ENCODE results near the gene ZNF467. TPM values are rescaled to one million over a fixed set of nuclear protein-coding genes. Genes with fewer than 3 reads are reported as not detected.

ZNF467 gene
- polyA plus RNA-seq, 5 donors: 17.8 to 38.1 (median 29.0) TPM

- DNase-seq: no peak
Measured at GRCh38 chr7:149772241-149772955, 990 bp downstream of the ZNF467 start.

DNA sequence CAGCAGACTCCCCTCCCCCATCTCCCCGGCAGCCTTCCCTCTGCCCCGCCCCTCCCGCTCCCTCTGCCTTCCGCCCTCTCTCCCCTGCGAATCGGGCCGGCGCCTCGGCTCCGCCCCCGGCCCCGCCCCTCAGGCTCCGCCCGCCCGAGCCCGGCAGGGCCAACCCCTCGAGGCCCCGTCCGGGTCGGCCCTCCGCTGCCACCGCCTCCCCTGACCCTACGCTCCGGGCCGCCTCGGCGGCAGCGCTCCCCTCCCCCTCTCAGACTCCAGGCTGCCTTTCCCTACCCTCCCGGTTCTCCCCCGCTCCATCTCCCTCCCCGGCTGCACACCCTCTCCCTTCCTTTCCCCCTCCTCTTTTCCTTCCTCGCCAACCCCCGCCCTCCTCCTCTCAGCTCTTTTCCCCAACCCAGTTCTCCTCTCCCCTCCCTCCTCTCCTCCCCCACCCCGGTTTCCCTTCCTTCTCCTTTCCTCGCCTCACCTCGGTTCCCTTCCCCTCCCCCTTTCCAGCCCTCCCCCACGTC lies 1.6 kb downstream of the ZNF467 start:
- peak; percentile 97 to 98 for DNase-seq

- DNase-seq: no peak
Measured at GRCh38 chr7:149770728-149771636, 2.4 kb downstream of the ZNF467 start.

DNA sequence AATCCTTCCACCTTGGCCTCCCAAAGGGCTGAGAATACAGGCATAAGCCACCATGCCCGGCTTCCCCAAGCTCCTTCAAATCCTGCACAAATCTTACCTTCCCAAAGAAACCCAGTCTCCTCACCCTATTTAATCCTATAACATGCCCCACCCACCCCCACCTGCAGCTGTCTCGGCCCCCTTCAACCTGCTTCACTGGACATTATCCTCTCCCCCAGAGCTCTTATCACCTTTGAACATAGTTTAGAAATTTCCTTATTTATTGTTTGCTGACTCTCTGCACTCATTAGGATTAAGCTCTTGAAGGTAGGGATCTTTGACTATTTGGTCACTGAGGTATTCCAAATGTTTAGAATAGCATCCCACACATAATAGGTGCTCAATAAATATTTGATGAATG lies 3.5 kb downstream of the ZNF467 start:
- no peak for DNase-seq

DNA sequence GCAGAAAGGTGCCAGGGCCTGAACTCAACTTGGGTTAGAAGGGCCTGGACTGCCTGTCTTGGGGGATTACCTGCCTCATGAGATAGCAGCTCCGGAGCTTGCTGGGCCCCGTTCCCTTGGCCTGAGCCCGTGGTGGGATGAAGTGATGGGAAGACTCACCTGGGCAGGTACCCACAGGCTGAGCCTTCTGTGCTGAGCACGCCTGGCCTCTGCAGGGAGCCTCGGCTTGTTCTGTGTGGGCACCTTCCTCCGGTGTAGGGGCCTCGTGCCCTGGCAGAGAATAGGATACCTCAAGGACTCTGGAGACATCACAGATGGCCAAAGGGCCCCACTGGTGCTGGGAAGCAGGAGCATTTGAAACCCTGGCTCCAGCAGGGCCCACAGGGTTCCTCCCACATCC lies 4.5 kb downstream of the ZNF467 start:
- DNase-seq: no peak

- no peak for DNase-seq
Measured at GRCh38 chr7:149767068-149767467, 6.3 kb downstream of the ZNF467 start.

- no peak for DNase-seq
Measured at GRCh38 chr7:149766135-149766675, 7.2 kb downstream of the ZNF467 start.

DNA sequence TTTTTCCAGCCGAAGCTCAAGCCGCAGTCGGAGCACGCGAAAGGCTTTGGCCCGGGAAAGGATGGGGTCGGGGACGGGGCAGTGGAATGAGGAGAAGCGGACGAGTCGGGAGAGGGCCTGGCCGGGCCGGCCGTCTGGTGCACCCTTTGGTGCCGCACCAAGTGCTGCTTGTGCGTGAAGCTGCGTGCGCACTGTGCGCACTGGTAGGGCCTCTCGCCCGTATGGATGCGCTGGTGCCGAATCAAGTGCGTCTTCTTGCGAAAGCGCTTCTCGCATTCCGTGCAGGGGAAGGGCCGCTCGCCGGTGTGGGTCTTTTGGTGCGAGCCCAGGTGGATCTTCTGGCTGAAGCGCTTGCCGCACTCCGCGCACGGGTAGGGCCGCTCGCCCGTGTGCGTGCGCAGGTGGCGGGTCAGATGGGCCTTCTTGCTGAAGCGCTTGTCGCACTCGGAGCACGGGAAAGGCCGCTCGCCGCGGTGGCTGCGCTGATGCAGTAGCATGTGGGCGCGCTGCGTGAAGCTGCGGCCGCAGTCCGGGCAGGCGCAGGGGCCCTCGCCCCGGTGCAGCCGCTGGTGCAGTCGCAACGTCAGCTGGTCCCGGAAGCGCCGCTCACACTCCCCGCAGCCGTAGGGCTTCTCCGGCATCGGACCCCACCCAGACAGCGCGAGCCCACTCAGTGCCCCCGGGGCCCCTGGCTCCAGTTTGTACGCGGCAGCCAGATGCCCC lies 7.8 kb downstream of the ZNF467 start:
- no peak for DNase-seq

GRCh38 chr7:149764481-149765398 lies 8.6 kb downstream of the ZNF467 start:
- DNase-seq: no peak

GRCh38 chr7:149763563-149764240 lies 9.7 kb downstream of the ZNF467 start:
- DNase-seq: no peak

GRCh38 chr7:149762610-149763009 lies 10.8 kb downstream of the ZNF467 start:
- no peak for DNase-seq

GRCh38 chr7:149762089-149762488 lies 11.3 kb downstream of the ZNF467 start:
- no peak for DNase-seq

DNA sequence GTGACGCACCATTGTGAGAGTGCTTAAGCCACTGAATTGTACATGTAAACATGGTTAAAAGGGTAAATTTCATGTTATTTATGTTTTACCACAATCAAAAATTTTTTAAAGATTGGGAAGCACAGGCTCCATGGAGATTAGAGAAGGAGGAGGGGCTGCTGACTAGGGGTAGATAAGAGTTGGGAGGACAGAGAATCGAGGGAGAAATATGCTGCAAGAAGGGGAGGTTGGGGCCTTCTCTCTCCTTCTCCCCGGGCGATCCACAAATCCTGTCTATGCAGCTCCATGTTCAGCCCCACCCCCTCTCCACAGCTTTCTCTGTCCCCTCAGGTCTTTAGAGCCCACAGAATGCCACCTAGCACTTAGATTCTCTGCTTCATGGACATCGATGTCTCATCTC lies 12.1 kb downstream of the ZNF467 start:
- no peak for DNase-seq

DNA sequence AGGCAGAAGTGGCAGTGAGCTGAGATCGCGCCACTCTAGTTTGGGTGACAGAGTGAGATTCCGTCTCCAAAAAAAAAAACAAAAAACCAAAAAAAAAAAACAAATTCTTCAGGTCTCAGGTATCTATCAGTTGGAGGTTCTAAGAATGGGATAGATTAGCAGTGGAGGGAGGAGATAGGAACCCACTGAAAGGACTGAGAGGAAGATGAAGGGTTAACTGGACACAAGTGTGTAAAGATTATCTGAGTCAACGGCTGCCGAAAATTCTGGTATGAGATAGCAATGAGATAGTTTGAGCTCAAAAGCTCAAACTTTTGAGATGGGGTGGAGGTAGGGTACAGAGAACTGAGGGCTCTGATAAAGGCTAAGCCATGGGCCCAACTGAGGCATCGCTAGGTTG lies 12.8 kb downstream of the ZNF467 start:
- DNase-seq: no peak

- no peak for DNase-seq
Measured at GRCh38 chr7:149759093-149759860, 14.1 kb downstream of the ZNF467 start.

DNA sequence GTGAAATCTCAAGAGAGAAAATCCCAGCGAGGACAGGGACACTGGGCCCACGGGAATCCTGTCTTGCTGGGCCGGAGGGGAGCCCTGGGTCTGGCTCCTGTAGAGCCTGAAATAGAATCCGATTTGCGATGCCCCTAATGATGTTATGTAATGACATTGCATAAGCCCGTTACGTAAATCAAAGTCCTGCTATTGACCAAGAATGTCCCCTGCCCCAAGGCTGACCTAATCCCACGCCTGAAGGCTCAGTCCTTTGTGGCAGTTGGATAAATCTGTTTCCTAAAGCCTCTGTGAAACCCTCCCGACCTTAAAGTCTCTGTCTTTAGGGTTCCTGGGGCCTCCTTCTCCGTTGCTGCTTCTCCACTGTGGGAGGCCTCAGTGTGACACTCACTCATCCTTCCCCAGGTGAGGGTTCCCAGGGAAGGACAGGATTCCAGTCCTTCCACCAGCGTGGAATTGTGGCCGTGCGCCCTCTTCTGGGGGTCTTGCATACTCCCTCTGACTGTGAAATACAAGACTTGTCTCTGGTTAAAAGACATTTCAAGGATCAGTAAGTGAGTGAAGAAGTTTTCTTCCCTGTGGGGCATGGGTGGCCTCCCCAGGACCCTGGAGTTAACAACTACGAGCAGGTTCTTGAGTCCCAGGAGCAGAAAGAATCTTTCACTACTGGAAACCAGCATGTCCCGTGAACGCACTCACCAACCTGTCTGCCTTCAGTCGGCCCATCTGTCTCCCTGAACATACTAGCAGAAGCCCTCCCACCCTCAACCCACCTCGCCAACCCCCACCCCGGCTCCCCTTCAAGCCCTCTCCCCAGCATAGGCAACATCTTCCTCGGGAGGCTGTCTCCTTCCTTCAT lies 19.8 kb downstream of the ZNF467 start:
- no peak for DNase-seq

GRCh38 chr7:149752646-149753045 lies 20.7 kb downstream of the ZNF467 start:
- DNase-seq: no peak

GRCh38 chr7:149751043-149751775 lies 22.2 kb downstream of the ZNF467 start:
- no peak for DNase-seq

Measured in right lung (tissue), 5 donors.